ENCODE measurements around the gene WNT9A.

GRCh38 chr1:227961651-227962466 is 14.1 kb upstream of the WNT9A start:
- TF ChIP-seq POLR2AphosphoS5 (IDR thresholded peaks at IDR 0.05; ENCODE audit: low read depth, low read length): no peak
- no peak for TF ChIP-seq POLR2A (IDR thresholded peaks at IDR 0.05; ENCODE audit: low read depth, low read length)
